OCI-LY3 (cell line): ENCODE data around the gene C3orf49.

Experiments used
- EZH2phosphoT487 ChIP-seq: fragments of 200-600 bp; shearing (Covaris generic); IDR thresholded peaks from 2 replicates; pipeline ENCODE4 v1.6.1; 2018; ENCODE audit warnings: antibody characterized with exemption, mixed run types, low read depth
- TF ChIP-seq, protein P1 (sequence below): fragments of 200-600, 300-600 bp; sonication (generic); IDR thresholded peaks from 2 replicates; pipeline ENCODE4 v1.5.1; 2014; ENCODE audit warnings: antibody characterized with exemption, low read length, low read depth

DNA sequence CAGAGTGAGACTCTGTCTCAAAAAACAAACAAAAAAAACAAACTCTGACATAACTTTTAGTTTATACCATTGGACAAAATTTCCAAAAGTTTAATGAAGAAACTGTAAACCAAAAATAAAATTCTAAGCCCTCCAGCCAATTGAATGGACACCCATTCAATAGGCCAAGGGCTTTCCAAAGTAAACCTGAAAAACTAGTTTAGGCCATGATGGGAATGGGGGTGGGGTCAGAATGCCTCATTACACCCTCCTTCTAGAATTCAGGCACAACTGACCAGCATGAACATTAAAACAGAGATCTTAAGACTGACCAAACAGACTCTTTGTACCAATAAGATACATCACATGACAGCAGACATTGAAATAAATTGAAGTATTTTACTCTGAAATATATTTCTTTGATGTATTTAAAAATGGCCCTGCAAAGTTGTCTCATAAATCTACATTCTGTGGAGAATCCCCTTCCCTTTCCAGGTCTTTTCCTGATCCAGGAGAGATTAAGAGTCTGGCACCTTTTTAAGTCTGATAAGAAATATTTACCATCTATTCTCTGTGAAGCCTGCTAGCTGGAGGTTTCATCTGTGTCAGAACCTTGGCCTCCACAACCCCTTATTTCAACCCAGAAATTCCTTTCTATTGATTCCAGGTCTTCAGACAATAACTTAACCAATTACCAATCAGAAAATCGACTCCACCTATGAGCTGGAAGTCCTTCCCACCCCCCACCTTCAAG, 28.8 kb downstream of the C3orf49 start:
- TF ChIP-seq, protein P1, sequence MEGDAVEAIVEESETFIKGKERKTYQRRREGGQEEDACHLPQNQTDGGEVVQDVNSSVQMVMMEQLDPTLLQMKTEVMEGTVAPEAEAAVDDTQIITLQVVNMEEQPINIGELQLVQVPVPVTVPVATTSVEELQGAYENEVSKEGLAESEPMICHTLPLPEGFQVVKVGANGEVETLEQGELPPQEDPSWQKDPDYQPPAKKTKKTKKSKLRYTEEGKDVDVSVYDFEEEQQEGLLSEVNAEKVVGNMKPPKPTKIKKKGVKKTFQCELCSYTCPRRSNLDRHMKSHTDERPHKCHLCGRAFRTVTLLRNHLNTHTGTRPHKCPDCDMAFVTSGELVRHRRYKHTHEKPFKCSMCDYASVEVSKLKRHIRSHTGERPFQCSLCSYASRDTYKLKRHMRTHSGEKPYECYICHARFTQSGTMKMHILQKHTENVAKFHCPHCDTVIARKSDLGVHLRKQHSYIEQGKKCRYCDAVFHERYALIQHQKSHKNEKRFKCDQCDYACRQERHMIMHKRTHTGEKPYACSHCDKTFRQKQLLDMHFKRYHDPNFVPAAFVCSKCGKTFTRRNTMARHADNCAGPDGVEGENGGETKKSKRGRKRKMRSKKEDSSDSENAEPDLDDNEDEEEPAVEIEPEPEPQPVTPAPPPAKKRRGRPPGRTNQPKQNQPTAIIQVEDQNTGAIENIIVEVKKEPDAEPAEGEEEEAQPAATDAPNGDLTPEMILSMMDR = no peak
- no peak for TF ChIP-seq EZH2phosphoT487
